ENCODE data around the gene CYP4F3.

DNA sequence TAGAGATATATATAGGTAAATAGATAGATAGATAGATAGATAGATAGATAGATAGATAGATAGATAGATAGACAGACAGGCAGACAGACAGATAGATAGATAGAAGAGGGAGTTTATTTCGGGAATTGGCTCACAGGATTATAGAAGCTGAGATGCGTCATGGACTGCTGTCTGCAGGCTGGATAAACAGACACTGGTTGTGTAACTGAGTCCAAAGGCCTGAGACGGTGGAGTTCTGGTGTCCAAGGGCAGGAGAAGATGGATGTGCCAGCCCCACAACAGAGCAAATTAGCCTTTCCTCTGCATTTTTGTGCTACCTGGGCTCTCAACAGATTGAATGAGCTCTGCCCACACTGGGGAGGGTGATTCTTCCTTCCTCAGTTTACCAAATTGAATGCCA lies 2.7 kb downstream of the CYP4F3 start:
- no peak for TF ChIP-seq ELF4 (IDR thresholded peaks at IDR 0.05)
- no peak for TF ChIP-seq ARNT (IDR thresholded peaks at IDR 0.05)
- TF ChIP-seq LEF1 (IDR thresholded peaks at IDR 0.05; ENCODE audit: borderline replicate concordance), result no peak
- no peak for TF ChIP-seq L3MBTL2 (conservative IDR thresholded peaks at IDR 0.05)
- no peak for TF ChIP-seq ZNF384 (IDR thresholded peaks at IDR 0.05)
- TF ChIP-seq SP1 (IDR thresholded peaks at IDR 0.05), result no peak
- TF ChIP-seq SUZ12 (IDR thresholded peaks at IDR 0.05), result no peak
- TF ChIP-seq, protein P1, sequence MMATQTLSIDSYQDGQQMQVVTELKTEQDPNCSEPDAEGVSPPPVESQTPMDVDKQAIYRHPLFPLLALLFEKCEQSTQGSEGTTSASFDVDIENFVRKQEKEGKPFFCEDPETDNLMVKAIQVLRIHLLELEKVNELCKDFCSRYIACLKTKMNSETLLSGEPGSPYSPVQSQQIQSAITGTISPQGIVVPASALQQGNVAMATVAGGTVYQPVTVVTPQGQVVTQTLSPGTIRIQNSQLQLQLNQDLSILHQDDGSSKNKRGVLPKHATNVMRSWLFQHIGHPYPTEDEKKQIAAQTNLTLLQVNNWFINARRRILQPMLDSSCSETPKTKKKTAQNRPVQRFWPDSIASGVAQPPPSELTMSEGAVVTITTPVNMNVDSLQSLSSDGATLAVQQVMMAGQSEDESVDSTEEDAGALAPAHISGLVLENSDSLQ (IDR thresholded peaks at IDR 0.05), result no peak
- TF ChIP-seq HDGF (IDR thresholded peaks at IDR 0.05; ENCODE audit: borderline replicate concordance), result no peak

Data from HEK293T (cell line).